ENCODE measurements around the gene PIGL. TPM values are rescaled to one million over a fixed set of nuclear protein-coding genes. Genes with fewer than 3 reads are reported as not detected.

The PIGL gene
- total and polyA plus RNA-seq, 2 donors (not counting 3 experiments of a cell fraction or from before 2014, with no cell fraction given): 28.6 to 40.8 TPM

DNA sequence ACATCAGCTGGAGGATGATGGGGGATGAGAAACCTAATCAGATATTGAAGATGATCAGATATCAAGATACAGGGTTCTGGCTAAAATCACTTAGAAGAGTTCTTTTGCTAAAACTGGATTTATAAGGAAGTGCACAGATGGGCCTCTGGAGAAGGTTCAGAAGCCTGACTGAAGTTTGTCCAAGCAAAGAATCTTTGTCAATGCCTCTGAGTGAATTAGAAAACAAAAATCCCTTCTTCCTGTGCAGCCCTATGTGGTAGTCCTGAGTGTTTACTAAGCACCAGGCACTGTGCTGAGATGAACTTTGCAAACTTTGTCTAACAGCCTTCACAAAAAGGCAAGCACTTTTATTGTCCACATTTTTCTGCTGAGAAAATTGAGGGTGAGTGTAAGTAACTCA lies 147.6 kb downstream of the PIGL start:
- FAIRE-seq: no peak
- DNase-seq (ENCODE audit: low read depth, low spot score): no peak
- dilution Hi-C loops (cut with MboI; ENCODE audit: extremely low pct_ligation_motif_present, low sequenced_read_pairs): no loop called here

More for the DNA sequence above, 147.6 kb downstream of the PIGL start:
- no peak overlapping the region for H3K4me2 ChIP-seq (ENCODE audit: insufficient read depth, low read length)
- H3K9me3 ChIP-seq (replicated peaks; ENCODE audit: control insufficient read depth, insufficient read depth, low read length): no peaks in the 10 kb centered on the region
- no peaks in the 10 kb centered on the region for H3K79me2 ChIP-seq (ENCODE audit: control insufficient read depth, insufficient read depth, low read length)
- H3K9ac ChIP-seq (replicated peaks; ENCODE audit: extremely low read depth, insufficient read depth, low read length): no peak overlapping the region
- intact Hi-C loops (cut with micrococcal nuclease): loop anchor here (10.0 kb wide), 1 partner anchor 50 kb away; the partner anchor contains the start of gene TRPV2
- ChIA-PET CTCF (interaction anchor here (1.2 to 3.1 kb wide), 23 partner anchors 9 to 225 kb away, joined by 3 to 73 read pairs (median 11); partner anchors contain the start of gene CENPV), POLR2A (interaction anchor here (2.3 kb wide), 1 partner anchor 16 kb away, joined by 9 read pairs; the partner anchor contains the start of gene UBB)
- no peaks in the 10 kb centered on the region for H3K9me1 ChIP-seq (replicated peaks; ENCODE audit: control insufficient read depth, extremely low read depth, insufficient read depth, low read length)
- H2AFZ ChIP-seq (ENCODE audit: low read depth, low read length): no peak overlapping the region
- H3K36me3 ChIP-seq (ENCODE audit: control insufficient read depth in 2 of 2, extremely low read depth in 1 of 2, insufficient read depth in 2 of 2, low read length in 2 of 2): no peaks in the 10 kb centered on the region
- no peak overlapping the region for H3K4me3 ChIP-seq (replicated peaks in 1 of 3; ENCODE audit: insufficient read depth in 1 of 3, low read depth in 1 of 3, low read length in 3 of 3)
- H3K27ac ChIP-seq (ENCODE audit: insufficient read depth, low read depth, low read length): no peak overlapping the region
- H3K4me1 ChIP-seq (ENCODE audit: control insufficient read depth, extremely low read depth, insufficient read depth, low read length): no peaks in the 10 kb centered on the region
- no TSS peak for BruUV-seq (replicated peaks)
- TF ChIP-seq, protein P1, sequence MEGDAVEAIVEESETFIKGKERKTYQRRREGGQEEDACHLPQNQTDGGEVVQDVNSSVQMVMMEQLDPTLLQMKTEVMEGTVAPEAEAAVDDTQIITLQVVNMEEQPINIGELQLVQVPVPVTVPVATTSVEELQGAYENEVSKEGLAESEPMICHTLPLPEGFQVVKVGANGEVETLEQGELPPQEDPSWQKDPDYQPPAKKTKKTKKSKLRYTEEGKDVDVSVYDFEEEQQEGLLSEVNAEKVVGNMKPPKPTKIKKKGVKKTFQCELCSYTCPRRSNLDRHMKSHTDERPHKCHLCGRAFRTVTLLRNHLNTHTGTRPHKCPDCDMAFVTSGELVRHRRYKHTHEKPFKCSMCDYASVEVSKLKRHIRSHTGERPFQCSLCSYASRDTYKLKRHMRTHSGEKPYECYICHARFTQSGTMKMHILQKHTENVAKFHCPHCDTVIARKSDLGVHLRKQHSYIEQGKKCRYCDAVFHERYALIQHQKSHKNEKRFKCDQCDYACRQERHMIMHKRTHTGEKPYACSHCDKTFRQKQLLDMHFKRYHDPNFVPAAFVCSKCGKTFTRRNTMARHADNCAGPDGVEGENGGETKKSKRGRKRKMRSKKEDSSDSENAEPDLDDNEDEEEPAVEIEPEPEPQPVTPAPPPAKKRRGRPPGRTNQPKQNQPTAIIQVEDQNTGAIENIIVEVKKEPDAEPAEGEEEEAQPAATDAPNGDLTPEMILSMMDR (IDR thresholded peaks at IDR 0.05; ENCODE audit: extremely low read depth in 1 of 2, insufficient read depth in 1 of 2, low read depth in 1 of 2, low read length in 2 of 2): no peak
- no peak for TF ChIP-seq JUN (IDR thresholded peaks at IDR 0.05; ENCODE audit: borderline replicate concordance, insufficient read depth, insufficient read length, low read depth)
- TF ChIP-seq GATA2 (IDR thresholded peaks at IDR 0.05; ENCODE audit: insufficient read depth, insufficient read length, low read depth, low read length): no peak
- no peak for TF ChIP-seq EZH2 (IDR thresholded peaks at IDR 0.05; ENCODE audit: borderline replicate concordance, low read depth, low read length, severe bottlenecking)
- TF ChIP-seq MYC (IDR thresholded peaks at IDR 0.05; ENCODE audit: low read depth, low read length): no peak
- TF ChIP-seq FOS (IDR thresholded peaks at IDR 0.05; ENCODE audit: borderline replicate concordance, insufficient read depth, low read length): no peak
- TF ChIP-seq POLR2A (IDR thresholded peaks at IDR 0.05; ENCODE audit: low read depth, low read length): no peak
- H3K27me3 ChIP-seq (ENCODE audit: control insufficient read depth in 2 of 2, insufficient read depth in 2 of 2, low read length in 2 of 2): no peaks in the 10 kb centered on the region
- H4K20me1 ChIP-seq (replicated peaks; ENCODE audit: control insufficient read depth, extremely low read depth, insufficient read depth, low read length): no peaks in the 10 kb centered on the region

All from endothelial cell of umbilical vein (primary cell).